GM18873 (cell line): Measurements from ENCODE around the gene HOXC5.

Source experiments
- ATAC-seq: cut with Tn5 transposase; IDR thresholded peaks from one replicate; pipeline ENCODE4 v1.9.1; 2021; ENCODE audit warnings: mild to moderate bottlenecking, moderate library complexity, moderate number of reproducible peaks; ENCODE audit not compliant: unreplicated experiment, low FRiP score

HOXC5 gene

GRCh38 chr12:54006559-54007220 is 26.2 kb upstream of the HOXC5 start:
- ATAC-seq = no peak

GRCh38 chr12:54007538-54008259 is 25.2 kb upstream of the HOXC5 start:
- ATAC-seq = no peak

GRCh38 chr12:54008260-54008552 is 24.6 kb upstream of the HOXC5 start:
- ATAC-seq = no peak

- no peak for ATAC-seq
These were observed 23.4 kb upstream of the HOXC5 start for GRCh38 chr12:54009171-54010052.

GRCh38 chr12:54010053-54010971 is 22.5 kb upstream of the HOXC5 start:
- no peak for ATAC-seq

GRCh38 chr12:54010972-54011664 is 21.7 kb upstream of the HOXC5 start:
- no peak for ATAC-seq

GRCh38 chr12:54011665-54012532 is 21.0 kb upstream of the HOXC5 start:
- no peak for ATAC-seq

GRCh38 chr12:54012631-54013409 is 20.0 kb upstream of the HOXC5 start:
- ATAC-seq = no peak

- no peak for ATAC-seq
These were observed 18.4 kb upstream of the HOXC5 start for GRCh38 chr12:54014377-54015017.

GRCh38 chr12:54015018-54015931 is 17.6 kb upstream of the HOXC5 start:
- ATAC-seq = no peak

- ATAC-seq = no peak
These were observed 16.8 kb upstream of the HOXC5 start for GRCh38 chr12:54016051-54016450.

GRCh38 chr12:54016478-54016964 is 16.3 kb upstream of the HOXC5 start:
- no peak for ATAC-seq

GRCh38 chr12:54017027-54017788 is 15.6 kb upstream of the HOXC5 start:
- no peak for ATAC-seq

GRCh38 chr12:54017878-54018467 is 14.9 kb upstream of the HOXC5 start:
- ATAC-seq = no peak

- ATAC-seq = no peak
These were observed 14.3 kb upstream of the HOXC5 start for GRCh38 chr12:54018468-54018984.
